ENCODE data around the gene NFE2L2. TPM values are rescaled to one million over a fixed set of nuclear protein-coding genes. Genes with fewer than 3 reads are reported as not detected.
"Not testable (repeated sequence)": the region's sequence is repeated elsewhere in the genome, so short reads cannot be mapped to it uniquely, and the experiment has no call there.

NFE2L2 gene
- total RNA-seq, 1 experiment from 2014 or later: 24.2 TPM

- H3K36me3 ChIP-seq (ENCODE audit: low read depth, low read length): peaks cover 33% of the 10 kb centered on the region
- TF ChIP-seq, protein P1, sequence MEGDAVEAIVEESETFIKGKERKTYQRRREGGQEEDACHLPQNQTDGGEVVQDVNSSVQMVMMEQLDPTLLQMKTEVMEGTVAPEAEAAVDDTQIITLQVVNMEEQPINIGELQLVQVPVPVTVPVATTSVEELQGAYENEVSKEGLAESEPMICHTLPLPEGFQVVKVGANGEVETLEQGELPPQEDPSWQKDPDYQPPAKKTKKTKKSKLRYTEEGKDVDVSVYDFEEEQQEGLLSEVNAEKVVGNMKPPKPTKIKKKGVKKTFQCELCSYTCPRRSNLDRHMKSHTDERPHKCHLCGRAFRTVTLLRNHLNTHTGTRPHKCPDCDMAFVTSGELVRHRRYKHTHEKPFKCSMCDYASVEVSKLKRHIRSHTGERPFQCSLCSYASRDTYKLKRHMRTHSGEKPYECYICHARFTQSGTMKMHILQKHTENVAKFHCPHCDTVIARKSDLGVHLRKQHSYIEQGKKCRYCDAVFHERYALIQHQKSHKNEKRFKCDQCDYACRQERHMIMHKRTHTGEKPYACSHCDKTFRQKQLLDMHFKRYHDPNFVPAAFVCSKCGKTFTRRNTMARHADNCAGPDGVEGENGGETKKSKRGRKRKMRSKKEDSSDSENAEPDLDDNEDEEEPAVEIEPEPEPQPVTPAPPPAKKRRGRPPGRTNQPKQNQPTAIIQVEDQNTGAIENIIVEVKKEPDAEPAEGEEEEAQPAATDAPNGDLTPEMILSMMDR (conservative IDR thresholded peaks at IDR 0.05; ENCODE audit: low read depth, low read length): no peak
- no peak for TF ChIP-seq EZH2 (IDR thresholded peaks at IDR 0.05; ENCODE audit: low read length, unreplicated experiment)
- TF ChIP-seq EZH2phosphoT487 (IDR thresholded peaks at IDR 0.05; ENCODE audit: borderline replicate concordance, low read length): no peak
- no peak overlapping the region for H3K27ac ChIP-seq (ENCODE audit: low read length)
- no peak overlapping the region for H3K4me2 ChIP-seq (ENCODE audit: low read length)
- no peak overlapping the region for H3K4me3 ChIP-seq (ENCODE audit: low read length)
- CTCF ChIA-PET: interaction anchor here (1.7 kb wide), 1 partner anchor 61 kb away, joined by 11 read pairs; no protein-coding TSS in a partner anchor
- H3K27me3 ChIP-seq (ENCODE audit: low read length): no peaks in the 10 kb centered on the region
- no peak overlapping the region for H3K9ac ChIP-seq (ENCODE audit: low read length)
- DNase-seq (no peak), ATAC-seq (no peak)
- no TSS peak for BruUV-seq (replicated peaks)
- POLR2A ChIA-PET (ENCODE audit: unreplicated experiment): interaction anchor here (0.5 to 1.2 kb wide), 3 partner anchors 38 to 1230 kb away, joined by 5 to 25 read pairs (median 9); no protein-coding TSS in a partner anchor
- intact Hi-C loops (cut with micrococcal nuclease): loop anchor here (5.0 kb wide), 1 partner anchor 36 kb away; the partner anchor contains the start of gene NFE2L2
- peaks cover 12% of the 10 kb centered on the region for H3F3A ChIP-seq (ENCODE audit: low read length, unreplicated experiment)
- no peaks in the 10 kb centered on the region for H3K9me3 ChIP-seq (ENCODE audit: low read length)
- H3K9me2 ChIP-seq (replicated peaks; ENCODE audit: low read length): no peaks in the 10 kb centered on the region
- peaks cover 10% of the 10 kb centered on the region; the same call in 1 of the 2 replicates for H4K20me1 ChIP-seq (ENCODE audit: low read length)
- no peak overlapping the region for H2AFZ ChIP-seq (ENCODE audit: low read length)
- H3K79me2 ChIP-seq (ENCODE audit: low read length): no peaks in the 10 kb centered on the region
- no peaks in the 10 kb centered on the region for H3K4me1 ChIP-seq (ENCODE audit: insufficient read depth, low read length)
Measured at GRCh38 chr2:177225965-177226360, 38.6 kb downstream of the NFE2L2 start.

DNA sequence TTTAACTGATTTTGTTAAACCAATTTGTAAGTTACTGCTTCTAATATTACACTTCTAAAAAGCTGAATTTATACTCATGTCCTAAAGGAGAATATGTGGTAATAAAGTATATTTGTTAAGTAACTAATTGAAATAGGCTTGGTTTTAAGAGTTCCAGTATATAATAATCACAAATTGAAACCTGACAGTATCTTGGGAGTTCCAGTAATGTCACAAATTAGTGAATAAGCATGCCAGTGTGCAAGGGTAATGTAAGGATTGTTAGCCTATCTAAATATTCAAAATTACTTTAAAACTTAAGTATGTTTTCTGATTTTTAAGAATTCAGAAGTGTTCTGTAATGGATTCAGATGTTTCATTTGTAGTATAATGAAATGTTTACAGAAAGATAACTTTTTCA, 41.1 kb downstream of the NFE2L2 start:
- intact Hi-C loops (cut with micrococcal nuclease); H3K79me2 ChIP-seq (ENCODE audit: low read length); DNase-seq; H3K9ac ChIP-seq (ENCODE audit: low read length); H3K27ac ChIP-seq (ENCODE audit: low read length); H3K9me3 ChIP-seq (ENCODE audit: low read length); H3K4me1 ChIP-seq (ENCODE audit: insufficient read depth, low read length); CTCF ChIA-PET; BruUV-seq (replicated peaks); H3K4me3 ChIP-seq (ENCODE audit: low read length); POLR2A ChIA-PET (ENCODE audit: unreplicated experiment); H3K9me2 ChIP-seq (replicated peaks; ENCODE audit: low read length); H3K27me3 ChIP-seq (ENCODE audit: low read length); ATAC-seq; H3K4me2 ChIP-seq (ENCODE audit: low read length); H3F3A ChIP-seq (ENCODE audit: low read length, unreplicated experiment); H2AFZ ChIP-seq (ENCODE audit: low read length): not testable (repeated sequence)
- peaks cover 40% of the 10 kb centered on the region for H3K36me3 ChIP-seq (ENCODE audit: low read depth, low read length)
- H4K20me1 ChIP-seq (ENCODE audit: low read length): peaks cover 26% of the 10 kb centered on the region

DNA sequence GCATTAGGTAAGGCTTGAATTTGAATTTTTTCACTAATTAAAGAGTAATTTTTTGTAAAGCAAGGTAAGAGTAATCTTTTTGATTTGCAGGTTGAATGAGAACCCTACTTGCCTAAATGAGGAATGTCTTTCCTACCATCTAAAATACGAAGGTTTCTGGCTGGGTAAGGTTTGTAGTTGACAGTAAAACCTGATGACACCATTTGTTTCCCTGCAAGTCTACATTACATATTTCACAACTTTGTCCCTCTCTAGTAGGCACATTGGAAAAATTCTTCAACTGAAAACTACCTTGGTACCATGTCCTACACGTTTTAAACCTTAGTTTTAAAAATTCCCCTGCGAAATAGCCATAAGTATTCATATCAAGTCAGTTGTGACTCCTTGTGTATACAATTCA, 42.6 kb downstream of the NFE2L2 start:
- Histone ChIP-seq H4K20me1 (ENCODE audit: low read length) (peaks cover 40% of the 10 kb centered on the region), H3K27ac (ENCODE audit: low read length) (no peak overlapping the region), H3K4me2 (ENCODE audit: low read length) (no peak overlapping the region), H3K4me3 (ENCODE audit: low read length) (no peak overlapping the region), H3K9me2 (replicated peaks; ENCODE audit: low read length) (no peaks in the 10 kb centered on the region), H3K36me3 (ENCODE audit: low read depth, low read length) (peaks cover 54% of the 10 kb centered on the region), H2AFZ (ENCODE audit: low read length) (no peak overlapping the region), H3K79me2 (ENCODE audit: low read length) (peaks cover 23% of the 10 kb centered on the region), H3K9ac (ENCODE audit: low read length) (no peak overlapping the region), H3F3A (ENCODE audit: low read length, unreplicated experiment) (peaks cover 10% of the 10 kb centered on the region), H3K27me3 (ENCODE audit: low read length) (no peaks in the 10 kb centered on the region), H3K4me1 (ENCODE audit: insufficient read depth, low read length) (no peaks in the 10 kb centered on the region), H3K9me3 (ENCODE audit: low read length) (no peaks in the 10 kb centered on the region)
- DNase-seq (no peak), ATAC-seq (no peak)
- no TSS peak for BruUV-seq (replicated peaks)
- no peak for TF ChIP-seq EZH2phosphoT487 (IDR thresholded peaks at IDR 0.05; ENCODE audit: borderline replicate concordance, low read length)
- TF ChIP-seq EZH2 (IDR thresholded peaks at IDR 0.05; ENCODE audit: low read length, unreplicated experiment): no peak
- CTCF ChIA-PET: no interaction called here
- POLR2A ChIA-PET (ENCODE audit: unreplicated experiment): no interaction called here
- intact Hi-C loops (cut with micrococcal nuclease): no loop called here

DNA sequence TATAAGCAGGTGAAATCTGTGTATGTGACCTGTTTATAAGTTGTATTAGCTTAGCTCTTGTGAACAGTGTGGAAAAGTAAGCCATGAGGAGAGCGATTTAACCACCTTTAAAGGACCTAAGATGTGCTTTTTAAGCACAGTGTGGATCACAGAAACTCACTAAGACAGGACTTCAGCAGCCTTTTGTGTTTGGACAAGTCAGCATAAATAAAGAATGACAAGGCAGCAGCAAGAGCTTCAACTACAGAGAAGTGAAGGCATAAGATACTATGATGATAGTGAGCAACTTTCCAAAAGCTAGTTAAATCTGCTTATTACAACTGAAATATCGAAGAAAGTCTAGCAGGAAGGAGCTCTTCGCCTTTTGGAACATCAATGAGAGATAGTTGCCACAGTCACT, 43.0 kb downstream of the NFE2L2 start:
- H3K4me1 ChIP-seq (ENCODE audit: insufficient read depth, low read length): no peaks in the 10 kb centered on the region
- H3K27me3 ChIP-seq (ENCODE audit: low read length): no peaks in the 10 kb centered on the region
- H3K27ac ChIP-seq (ENCODE audit: low read length): no peak overlapping the region
- ChIA-PET CTCF (no interaction called here), POLR2A (ENCODE audit: unreplicated experiment) (no interaction called here)
- H3K9me3 ChIP-seq (ENCODE audit: low read length): no peaks in the 10 kb centered on the region
- peaks cover 43% of the 10 kb centered on the region for H4K20me1 ChIP-seq (ENCODE audit: low read length)
- intact Hi-C loops (cut with micrococcal nuclease): no loop called here
- no peak overlapping the region for H3K9ac ChIP-seq (ENCODE audit: low read length)
- no peak overlapping the region for H2AFZ ChIP-seq (ENCODE audit: low read length)
- ATAC-seq (no peak), DNase-seq (no peak)
- peaks cover 27% of the 10 kb centered on the region for H3K79me2 ChIP-seq (ENCODE audit: low read length)
- no peak overlapping the region for H3K4me3 ChIP-seq (ENCODE audit: low read length)
- BruUV-seq (replicated peaks): no TSS peak
- H3K4me2 ChIP-seq (ENCODE audit: low read length): no peak overlapping the region
- H3K9me2 ChIP-seq (replicated peaks; ENCODE audit: low read length): no peaks in the 10 kb centered on the region
- peaks cover 10% of the 10 kb centered on the region for H3F3A ChIP-seq (ENCODE audit: low read length, unreplicated experiment)
- peaks cover 57% of the 10 kb centered on the region for H3K36me3 ChIP-seq (ENCODE audit: low read depth, low read length)
- TF ChIP-seq EZH2 (IDR thresholded peaks at IDR 0.05; ENCODE audit: low read length, unreplicated experiment): no peak
- TF ChIP-seq, protein P1 (conservative IDR thresholded peaks at IDR 0.05; ENCODE audit: low read depth, low read length): no peak
- TF ChIP-seq EZH2phosphoT487 (IDR thresholded peaks at IDR 0.05; ENCODE audit: borderline replicate concordance, low read length): no peak

DNA sequence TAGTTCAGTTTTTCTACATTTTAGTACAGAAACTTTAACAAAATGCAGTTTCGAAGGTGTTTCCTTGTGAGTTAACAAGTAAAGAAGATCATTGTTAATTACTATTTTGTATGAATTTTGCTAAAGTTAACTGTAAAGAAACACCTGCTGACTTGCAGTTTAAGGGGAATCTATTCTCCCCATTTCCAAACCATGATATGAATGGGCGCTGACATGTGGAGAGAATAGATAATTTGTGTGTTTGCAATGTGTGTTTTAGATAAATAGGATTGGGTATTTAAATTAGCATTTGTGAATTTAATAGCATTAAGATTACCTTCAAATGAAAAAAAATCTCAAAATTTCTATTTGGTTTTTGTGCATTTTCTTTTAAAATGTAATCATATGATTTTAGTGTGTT, 44.7 kb downstream of the NFE2L2 start:
- ATAC-seq; H3K4me2 ChIP-seq (ENCODE audit: low read length); BruUV-seq (replicated peaks); intact Hi-C loops (cut with micrococcal nuclease); CTCF ChIA-PET; H3K9me2 ChIP-seq (replicated peaks; ENCODE audit: low read length); H2AFZ ChIP-seq (ENCODE audit: low read length); H3K27ac ChIP-seq (ENCODE audit: low read length); H3K4me1 ChIP-seq (ENCODE audit: insufficient read depth, low read length); POLR2A ChIA-PET (ENCODE audit: unreplicated experiment); DNase-seq; H3K4me3 ChIP-seq (ENCODE audit: low read length); H3K9me3 ChIP-seq (ENCODE audit: low read length); H3F3A ChIP-seq (ENCODE audit: low read length, unreplicated experiment); H3K9ac ChIP-seq (ENCODE audit: low read length); H3K27me3 ChIP-seq (ENCODE audit: low read length): not testable (repeated sequence)
- H4K20me1 ChIP-seq (ENCODE audit: low read length): peaks cover 61% of the 10 kb centered on the region
- peaks cover 74% of the 10 kb centered on the region for H3K36me3 ChIP-seq (ENCODE audit: low read depth, low read length)
- H3K79me2 ChIP-seq (ENCODE audit: low read length): peaks cover 44% of the 10 kb centered on the region

Measured in PC-3 (cell line).